HFFc6 (cell line): ENCODE data around the gene SENP2. TPM values are rescaled to one million over a fixed set of nuclear protein-coding genes. Genes with fewer than 3 reads are reported as not detected.

ENCODE experiments used
- DNase-seq: peaks from one replicate; pipeline ENCODE4 v3.0.0-alpha.2; 2018
- H3K27ac Mint-ChIP-seq: 2 replicates; pipeline ENCODE4 v1.8.0; 2020; ENCODE audit warnings: mild to moderate bottlenecking, mixed read lengths
- H3K27me3 Mint-ChIP-seq: 2 replicates; pipeline ENCODE4 v1.8.0; 2021; ENCODE audit warnings: mild to moderate bottlenecking, moderate library complexity, mixed read lengths; ENCODE audit not compliant: insufficient read depth
- H3K36me3 Mint-ChIP-seq: 2 replicates; pipeline ENCODE4 v1.8.0; 2021; ENCODE audit warnings: low read depth, mixed read lengths
- H3K4me1 Mint-ChIP-seq: 2 replicates; pipeline ENCODE4 v1.8.0; 2020; ENCODE audit warnings: low read depth, mixed read lengths
- H3K4me3 Mint-ChIP-seq: 2 replicates; pipeline ENCODE4 v1.8.0; 2020; ENCODE audit warnings: mild to moderate bottlenecking, moderate library complexity, mixed read lengths
- H3K9me3 Mint-ChIP-seq: 2 replicates; pipeline ENCODE4 v1.8.0; 2020; ENCODE audit warnings: mild to moderate bottlenecking, mixed read lengths
- CTCF ChIP-seq: fragments of 200-600 bp; sonication (generic); IDR thresholded peaks from 2 replicates; pipeline ENCODE4 v1.5.0; 2021; ENCODE audit warnings: antibody characterized with exemption, mild to moderate bottlenecking
- total RNA-seq, 6 experiments: library from RNA; stranded (reverse); fragmentation: NEBNext Ultra II Directional; extraction: Animal tissue kit (Norgen Biotek cat#: 25700); gene quantifications; 2 replicates in 1 of 6; 3 replicates in 5 of 6; pipeline ENCODE4 v1.2.3, GENCODE V29; 2021

SENP2 gene
- total RNA-seq, 6 experiments from 2014 or later = 38.6 to 47.0 (median 42.7) TPM

- no peak overlapping the region for H3K4me3 Mint-ChIP-seq
- no peaks in the 10 kb centered on the region for H3K36me3 Mint-ChIP-seq
- H3K4me1 Mint-ChIP-seq = peaks cover 21% of the 10 kb centered on the region
- DNase-seq = no peak
- peaks cover 10% of the 10 kb centered on the region for H3K27me3 Mint-ChIP-seq
- no peaks in the 10 kb centered on the region for H3K9me3 Mint-ChIP-seq
- no peak for TF ChIP-seq CTCF
- H3K27ac Mint-ChIP-seq = no peak overlapping the region
These were observed 26.4 kb upstream of the SENP2 start for GRCh38 chr3:185559706-185560090.

GRCh38 chr3:185560676-185561075 is 25.4 kb upstream of the SENP2 start:
- Mint-ChIP-seq H3K27ac (no peak overlapping the region), H3K9me3 (no peaks in the 10 kb centered on the region), H3K27me3 (peaks cover 10% of the 10 kb centered on the region), H3K4me1 (peaks cover 21% of the 10 kb centered on the region), H3K36me3 (no peaks in the 10 kb centered on the region), H3K4me3 (no peak overlapping the region)
- DNase-seq = no peak
- no peak for TF ChIP-seq CTCF

GRCh38 chr3:185561374-185561943 is 24.6 kb upstream of the SENP2 start:
- no peak overlapping the region for H3K27ac Mint-ChIP-seq
- no peaks in the 10 kb centered on the region for H3K36me3 Mint-ChIP-seq
- no peaks in the 10 kb centered on the region for H3K9me3 Mint-ChIP-seq
- H3K4me3 Mint-ChIP-seq = no peak overlapping the region
- no peak for TF ChIP-seq CTCF
- H3K27me3 Mint-ChIP-seq = peaks cover 10% of the 10 kb centered on the region
- peaks cover 21% of the 10 kb centered on the region for H3K4me1 Mint-ChIP-seq
- no peak for DNase-seq

- H3K4me3 Mint-ChIP-seq = no peak overlapping the region
- H3K4me1 Mint-ChIP-seq = peaks cover 21% of the 10 kb centered on the region
- peaks cover 10% of the 10 kb centered on the region for H3K27me3 Mint-ChIP-seq
- no peak for DNase-seq
- no peak overlapping the region for H3K27ac Mint-ChIP-seq
- H3K36me3 Mint-ChIP-seq = no peaks in the 10 kb centered on the region
- no peaks in the 10 kb centered on the region for H3K9me3 Mint-ChIP-seq
- TF ChIP-seq CTCF = no peak
These were observed 24.1 kb upstream of the SENP2 start for GRCh38 chr3:185561958-185562357.

- Mint-ChIP-seq H3K9me3 (peaks cover 27% of the 10 kb centered on the region), H3K27ac (no peak overlapping the region), H3K4me3 (no peak overlapping the region), H3K36me3 (peaks cover 19% of the 10 kb centered on the region; the same call in 1 of the 2 replicates), H3K4me1 (no peaks in the 10 kb centered on the region), H3K27me3 (peaks cover 5% of the 10 kb centered on the region; the same call in 1 of the 2 replicates)
- DNase-seq = no peak
- no peak for TF ChIP-seq CTCF
These were observed 13.9 kb upstream of the SENP2 start for GRCh38 chr3:185572183-185572582.
